Endothelial cell of umbilical vein (primary cell): ENCODE results near the gene NCOA7. TPM values are rescaled to one million over a fixed set of nuclear protein-coding genes. Genes with fewer than 3 reads are reported as not detected.

Experiments used
- BruUV-seq: library from RNA; stranded (reverse); fragments of 400-500 nt; replicated peaks from 2 replicates; lab custom pipeline; 2021; lab: Mats Ljungman, UMichigan
- CTCF ChIA-PET: fragments of 300-600, 350-600 bp; sonication (Branson Sonifier 250); formaldehyde crosslinking; loops from one replicate; lab custom pipeline; 2021; ENCODE audit warnings: antibody characterized with exemption, inconsistent platforms; lab: Charles Lee
- POLR2A ChIA-PET: fragments of 300-600, 350-600 bp; sonication (Branson Sonifier 250); formaldehyde crosslinking; loops from one replicate; lab custom pipeline; 2021; ENCODE audit warnings: antibody characterized with exemption, inconsistent platforms; lab: Charles Lee
- DNase-seq: peaks from one replicate; pipeline ENCODE4 v3.0.0-alpha.2; 2011; ENCODE audit warnings: low read depth, low spot score
- FAIRE-seq: peaks from 2 replicates; lab custom pipeline; 2011; peaks lifted over from hg19 to GRCh38; lab: Jason Lieb, UNC
- H2AFZ ChIP-seq: 2 replicates; pipeline ENCODE4 v1.6.0; 2012; ENCODE audit warnings: low read depth, low read length, control low read depth, inconsistent platforms
- H3K27ac ChIP-seq: 2 replicates; pipeline ENCODE4 v1.5.1; 2011; ENCODE audit warnings: low read depth, mild to moderate bottlenecking, control low read depth, low read length, moderate library complexity; ENCODE audit not compliant: insufficient read depth
- H3K27me3 ChIP-seq, 2 experiments: 2 replicates each; pipeline versions ENCODE4 v1.6.0 to v1.6.1; 2011; ENCODE audit warnings: low read length in 2 of 2, mixed read lengths in 1 of 2; ENCODE audit not compliant: control insufficient read depth in 2 of 2, insufficient read depth in 2 of 2
- H3K36me3 ChIP-seq, 2 experiments: 2 replicates in 1 of 2; 3 replicates in 1 of 2; pipeline ENCODE4 v1.5.1; 2011; ENCODE audit warnings: low read length in 2 of 2, mild to moderate bottlenecking in 1 of 2, moderate library complexity in 1 of 2; ENCODE audit not compliant: control insufficient read depth in 2 of 2, insufficient read depth in 2 of 2; ENCODE audit errors: extremely low read depth in 1 of 2
- H3K4me1 ChIP-seq: 3 replicates; pipeline ENCODE4 v1.5.1; 2011; ENCODE audit warnings: mild to moderate bottlenecking, low read length; ENCODE audit not compliant: control insufficient read depth, insufficient read depth; ENCODE audit errors: extremely low read depth
- H3K4me2 ChIP-seq: 2 replicates; pipeline ENCODE4 v1.6.1; 2011; ENCODE audit warnings: low read length, control low read depth, mixed read lengths; ENCODE audit not compliant: insufficient read depth
- H3K4me3 ChIP-seq, 3 experiments: fragments of 200-600 bp in 1 of 3; sonication (generic), shearing (Covaris generic) in 1 of 3; replicated peaks in 1 of 3; 2 replicates each; pipeline ENCODE4 v1.5.1; 2011 to 2016; ENCODE audit warnings: control low read depth in 3 of 3, low read length in 3 of 3, mild to moderate bottlenecking in 2 of 3, inconsistent platforms in 1 of 3, low read depth in 1 of 3, moderate library complexity in 1 of 3; ENCODE audit not compliant: insufficient read depth in 1 of 3
- H3K79me2 ChIP-seq: 2 replicates; pipeline ENCODE4 v1.6.0; 2012; ENCODE audit warnings: low read length, inconsistent platforms; ENCODE audit not compliant: control insufficient read depth, insufficient read depth
- H3K9ac ChIP-seq: replicated peaks from 2 replicates; pipeline ENCODE3; 2011; ENCODE audit warnings: low read length, control low read depth; ENCODE audit not compliant: insufficient read depth; ENCODE audit errors: extremely low read depth
- H3K9me1 ChIP-seq: replicated peaks from 3 replicates; pipeline ENCODE4 v1.6.0; 2011; ENCODE audit warnings: mild to moderate bottlenecking, low read length; ENCODE audit not compliant: control insufficient read depth, insufficient read depth; ENCODE audit errors: extremely low read depth
- H3K9me3 ChIP-seq: replicated peaks from 2 replicates; pipeline ENCODE4 v1.5.1; 2012; ENCODE audit warnings: low read length, inconsistent platforms; ENCODE audit not compliant: control insufficient read depth, insufficient read depth
- H4K20me1 ChIP-seq: replicated peaks from 2 replicates; pipeline ENCODE3; 2011; ENCODE audit warnings: mild to moderate bottlenecking, low read length; ENCODE audit not compliant: control insufficient read depth, insufficient read depth; ENCODE audit errors: extremely low read depth
- CTCF ChIP-seq, 2 donors: IDR thresholded peaks; 1 replicate in 1 of 2; 2 replicates in 1 of 2; pipeline ENCODE4 v1.5.1; 2011; ENCODE audit warnings: low read length in 2 of 2, mild to moderate bottlenecking in 2 of 2, moderate library complexity in 2 of 2, control low read depth in 1 of 2, inconsistent platforms in 1 of 2, low read depth in 1 of 2; ENCODE audit not compliant: insufficient read depth in 1 of 2; ENCODE audit errors: extremely low read depth in 1 of 2
- EZH2 ChIP-seq: IDR thresholded peaks from 2 replicates; pipeline ENCODE4 v1.6.1; 2012; ENCODE audit warnings: borderline replicate concordance, low read depth, mild to moderate bottlenecking, moderate library complexity, low read length, inconsistent platforms; ENCODE audit not compliant: severe bottlenecking
- FOS ChIP-seq: IDR thresholded peaks from 2 replicates; pipeline ENCODE4 v1.6.1; 2011; ENCODE audit warnings: mild to moderate bottlenecking, low read length, moderate library complexity, borderline replicate concordance; ENCODE audit not compliant: insufficient read depth
- GATA2 ChIP-seq: IDR thresholded peaks from 2 replicates; pipeline ENCODE4 v1.7.0; 2011; ENCODE audit warnings: low read depth, mild to moderate bottlenecking, moderate library complexity, mixed read lengths, low read length; ENCODE audit not compliant: insufficient read length, insufficient read depth
- JUN ChIP-seq: IDR thresholded peaks from 2 replicates; pipeline ENCODE4 v1.6.1; 2011; ENCODE audit warnings: borderline replicate concordance, low read depth; ENCODE audit not compliant: insufficient read length, insufficient read depth
- MAX ChIP-seq: IDR thresholded peaks from 2 replicates; pipeline ENCODE4 v1.6.1; 2011; ENCODE audit not compliant: insufficient read depth, insufficient read length
- MYC ChIP-seq: IDR thresholded peaks from one replicate; pipeline ENCODE4 v1.6.1; 2011; ENCODE audit warnings: mild to moderate bottlenecking, low read depth, low read length
- POLR2A ChIP-seq: IDR thresholded peaks from 2 replicates; pipeline ENCODE4 v1.6.1; 2012; ENCODE audit warnings: low read depth, mild to moderate bottlenecking, control low read depth, low read length
- POLR2AphosphoS5 ChIP-seq: IDR thresholded peaks from 2 replicates; pipeline ENCODE4 v1.6.1; 2012; ENCODE audit warnings: low read depth, mild to moderate bottlenecking, control low read depth, low read length, moderate library complexity; ENCODE audit not compliant: insufficient read depth
- dilution Hi-C: fragments of 300-500 bp; cut with MboI; formaldehyde crosslinking; loops from one replicate; pipeline ENCODE4 v1.15.0; 2019; ENCODE audit warnings: low sequenced_read_pairs; ENCODE audit not compliant: extremely low pct_ligation_motif_present
- intact Hi-C: fragments of 100-400 bp; cut with micrococcal nuclease; formaldehyde crosslinking; loops from one replicate; pipeline ENCODE4 v1.10.0; 2022
- polyA plus RNA-seq, 4 experiments: library from polyadenylated mRNA; depleted of rRNA in 3 of 4; stranded (reverse) in 3 of 4; unstranded in 1 of 4; fragments of >200 nt; gene quantifications; 2 replicates each; pipeline versions ENCODE4 v1.2.1 to v1.2.3, GENCODE V29; 2011 to 2012; ENCODE audit warnings: missing spikeins in 1 of 4
- total RNA-seq: library from RNA; stranded (reverse); gene quantifications from 2 replicates; pipeline ENCODE4 v1.2.3, GENCODE V29; 2021

Gene NCOA7
- total and polyA plus RNA-seq, 2 donors (not counting 3 experiments of a cell fraction or from before 2014, with no cell fraction given) = 27.7 to 71.2 TPM

- Histone ChIP-seq H3K36me3 (no peaks in the 10 kb centered on the region), H3K27ac (no peak overlapping the region), H3K9me3 (no peaks in the 10 kb centered on the region), H2AFZ (no peak overlapping the region), H3K27me3 (peaks cover 57 to 61% of the 10 kb centered on the region in 2 experiments), H4K20me1 (no peaks in the 10 kb centered on the region), H3K9me1 (no peaks in the 10 kb centered on the region), H3K9ac (no peak overlapping the region), H3K4me3 (no peak overlapping the region), H3K79me2 (no peaks in the 10 kb centered on the region), H3K4me2 (no peak overlapping the region), H3K4me1 (peaks cover 34% of the 10 kb centered on the region)
- DNase-seq (no peak), FAIRE-seq (no peak)
- POLR2A ChIA-PET = no interaction called here
- dilution Hi-C loops (no loop called here), intact Hi-C loops (loop anchor here (5.0 kb wide), 2 partner anchors 234 to 874 kb away; no protein-coding TSS in a partner anchor)
- no TSS peak for BruUV-seq
- TF ChIP-seq JUN = no peak
- CTCF ChIA-PET = interaction anchor here (0.7 to 1.5 kb wide), 5 partner anchors 8 to 435 kb away, joined by 3 to 11 read pairs (median 4); no protein-coding TSS in a partner anchor
Observed at GRCh38 chr6:125746019-125746414, 44.7 kb upstream of the NCOA7 start.

- TF ChIP-seq POLR2AphosphoS5 (no peak), FOS (no peak), JUN (no peak), MAX (no peak), MYC (no peak), CTCF (IDR thresholded peaks at IDR 0.05; ENCODE audit: extremely low read depth in 1 of 2, insufficient read depth in 1 of 2, low read depth in 1 of 2, low read length in 2 of 2) (no peak), POLR2A (no peak), GATA2 (no peak), EZH2 (peak; percentile 27)
- no peaks in the 10 kb centered on the region for H3K36me3 ChIP-seq
- H4K20me1 ChIP-seq = no peaks in the 10 kb centered on the region
- FAIRE-seq = peak; percentile 37
- peaks cover 62 to 65% of the 10 kb centered on the region in 2 experiments for H3K27me3 ChIP-seq
- peak; percentile 47 for DNase-seq
- ChIA-PET CTCF (interaction anchor here (0.7 kb wide), 1 partner anchor 436 kb away, joined by 3 read pairs; no protein-coding TSS in a partner anchor), POLR2A (no interaction called here)
- peak overlapping the region; percentile 19 to 70 (median 64) for H3K4me3 ChIP-seq
- dilution Hi-C loops (no loop called here), intact Hi-C loops (loop anchor here (5.0 kb wide), 2 partner anchors 235 to 875 kb away; no protein-coding TSS in a partner anchor)
- H3K27ac ChIP-seq = no peak overlapping the region
- H3K79me2 ChIP-seq = no peaks in the 10 kb centered on the region
- H3K4me2 ChIP-seq = peak overlapping the region; percentile 87
- H2AFZ ChIP-seq = peak overlapping the region; percentile 48
- no TSS peak for BruUV-seq
- H3K4me1 ChIP-seq = peaks cover 33% of the 10 kb centered on the region
- peak overlapping the region; percentile 35 for H3K9ac ChIP-seq
- H3K9me3 ChIP-seq = no peaks in the 10 kb centered on the region
- H3K9me1 ChIP-seq = no peaks in the 10 kb centered on the region
Observed at GRCh38 chr6:125746731-125747588, 43.8 kb upstream of the NCOA7 start.
